NOMO-1 treated with DMSO at 0.1 percent for 48 hours (cell line): Measurements from ENCODE around the gene SMCP.

Experiments used
- DNase-seq: peaks from one replicate; lab custom pipeline; 2025; ENCODE audit not compliant: unreplicated experiment; lab: John Stamatoyannopoulos, UW

Gene SMCP

GRCh38 chr1:152886085-152886484 is 8.0 kb downstream of the SMCP start:
- no peak for DNase-seq

- DNase-seq: no peak
Observed at GRCh38 chr1:152886758-152887409, 8.8 kb downstream of the SMCP start.

GRCh38 chr1:152888126-152888525 is 10.0 kb downstream of the SMCP start:
- DNase-seq: no peak

- DNase-seq: no peak
Observed at GRCh38 chr1:152899027-152899426, 20.9 kb downstream of the SMCP start.

GRCh38 chr1:152899883-152900282 is 21.8 kb downstream of the SMCP start:
- DNase-seq: no peak

GRCh38 chr1:152901631-152902030 is 23.5 kb downstream of the SMCP start:
- no peak for DNase-seq

- DNase-seq: no peak
Observed at GRCh38 chr1:152902636-152903035, 24.5 kb downstream of the SMCP start.

- DNase-seq: no peak
Observed at GRCh38 chr1:152904688-152905440, 26.7 kb downstream of the SMCP start.

- DNase-seq: no peak
Observed at GRCh38 chr1:152906023-152906565, 28.0 kb downstream of the SMCP start.

- DNase-seq: no peak
Observed at GRCh38 chr1:152907686-152908601, 29.8 kb downstream of the SMCP start, which contains the start of gene IVL. TSS of gene IVL (plus strand) at chr1:152908546. CDS start at chr1:152909798, 1,252 bp downstream.

GRCh38 chr1:152909206-152909605 is 31.1 kb downstream of the SMCP start:
- DNase-seq: no peak

- DNase-seq: no peak
Observed at GRCh38 chr1:152912471-152912870, 34.3 kb downstream of the SMCP start.

GRCh38 chr1:152912900-152913299 is 34.8 kb downstream of the SMCP start:
- no peak for DNase-seq

GRCh38 chr1:152917794-152918193 is 39.7 kb downstream of the SMCP start:
- DNase-seq: no peak

- DNase-seq: no peak
Observed at GRCh38 chr1:152919071-152919470, 40.9 kb downstream of the SMCP start.

- DNase-seq: no peak
Observed at GRCh38 chr1:152924191-152924590, 46.1 kb downstream of the SMCP start.

GRCh38 chr1:152926091-152926490 is 48.0 kb downstream of the SMCP start:
- peak; percentile 6 for DNase-seq

- no peak for DNase-seq
Observed at GRCh38 chr1:152928671-152929070, 50.5 kb downstream of the SMCP start.

- DNase-seq: no peak
Observed at GRCh38 chr1:152932170-152932811, 54.2 kb downstream of the SMCP start.

- no peak for DNase-seq
Observed at GRCh38 chr1:152933196-152933595, 55.1 kb downstream of the SMCP start.
